GM19193 (cell line): ENCODE data around the gene SEC31A.

ENCODE experiments used
- POLR2A ChIP-seq: IDR thresholded peaks from 4 replicates; pipeline ENCODE4 v1.6.1; 2011; ENCODE audit not compliant: insufficient read depth, insufficient read length; ENCODE audit errors: extremely low read depth

The SEC31A gene

GRCh38 chr4:82774711-82775171 is 116.2 kb downstream of the SEC31A start:
- TF ChIP-seq POLR2A, result no peak

DNA sequence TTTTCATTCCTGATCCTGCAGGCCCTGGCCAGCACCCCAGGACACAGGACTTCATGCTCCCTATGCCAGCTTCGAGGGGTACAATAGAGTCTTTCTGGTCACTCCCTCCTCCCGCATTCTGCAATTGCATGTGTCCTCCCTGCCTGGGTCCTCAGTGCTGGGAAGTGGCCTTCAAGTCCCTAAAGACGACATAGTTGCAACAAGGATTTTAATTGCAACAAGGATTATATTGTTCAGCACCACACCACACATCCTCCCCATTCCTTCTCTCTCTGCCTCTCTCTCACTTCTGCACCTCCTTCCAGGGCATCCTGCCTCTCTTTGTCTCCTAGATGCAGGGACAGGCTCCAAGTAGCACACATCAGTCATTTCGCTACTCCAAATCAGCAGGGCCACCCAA is 117.9 kb downstream of the SEC31A start:
- no peak for TF ChIP-seq POLR2A

DNA sequence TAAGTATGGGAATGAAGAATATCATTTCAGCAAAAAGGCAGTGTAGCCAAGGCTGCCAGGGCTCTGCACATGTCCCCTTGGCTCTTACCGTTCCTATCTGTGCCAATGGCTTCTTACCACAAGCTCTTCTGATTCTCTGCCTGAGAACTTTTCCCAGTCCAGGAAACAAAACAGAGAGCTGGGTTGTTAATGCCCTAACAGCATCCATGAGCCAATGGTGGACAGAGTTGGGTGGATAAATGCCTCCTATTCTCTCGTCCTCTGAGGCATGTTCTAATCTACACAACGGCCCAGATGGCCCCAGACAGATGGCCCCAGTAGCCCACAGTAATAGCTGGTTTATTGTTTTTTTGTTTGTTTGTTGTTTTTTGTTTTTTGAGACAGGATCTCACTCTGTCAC is 120.3 kb downstream of the SEC31A start:
- TF ChIP-seq POLR2A, result no peak
